Peyer's patch (tissue), 4 donors: ENCODE data around the gene POU6F1.

Source experiments
- CTCF ChIP-seq, 6 experiments: fragments of 450-650 bp in 4 of 6; fragments of 200-600 bp in 2 of 6; sonication (generic) in 1 of 6; IDR thresholded peaks; one replicate each; pipeline ENCODE4 v1.5.1; 2017 to 2019; ENCODE audit warnings: antibody characterized with exemption in 6 of 6, mild to moderate bottlenecking in 3 of 6, moderate library complexity in 1 of 6
- POLR2A ChIP-seq, 2 donors: fragments of 450-650 bp; IDR thresholded peaks; one replicate each; pipeline ENCODE4 v1.5.1; 2017; ENCODE audit warnings: antibody characterized with exemption in 2 of 2, mild to moderate bottlenecking in 2 of 2, moderate library complexity in 2 of 2

GRCh38 chr12:51214895-51215294 is 3.0 kb downstream of the POU6F1 start:
- no peak for TF ChIP-seq CTCF (IDR thresholded peaks at IDR 0.05)
- no peak for TF ChIP-seq POLR2A (IDR thresholded peaks at IDR 0.05)
